Transverse colon (tissue), 4 donors: ENCODE data around the gene ACAD11. TPM values are rescaled to one million over a fixed set of nuclear protein-coding genes. Genes with fewer than 3 reads are reported as not detected.

Experiments used
- DNase-seq: peaks from one replicate; pipeline ENCODE4 v3.0.0-alpha.2; 2019
- H3K27ac ChIP-seq, 4 donors: fragments of 200-600 bp; sonication (generic); 2 replicates each; pipeline ENCODE4 v1.5.1; 2016 to 2018; ENCODE audit warnings: inconsistent platforms in 4 of 4
- H3K27me3 ChIP-seq: fragments of 200-600 bp; sonication (generic); 2 replicates; pipeline ENCODE4 v1.5.1; 2017; ENCODE audit warnings: inconsistent platforms
- H3K36me3 ChIP-seq, 4 donors: fragments of 200-600 bp; sonication (generic); 2 replicates each; pipeline ENCODE4 v1.5.1; 2017 to 2019; ENCODE audit warnings: inconsistent platforms in 4 of 4
- H3K4me1 ChIP-seq, 4 donors: fragments of 200-600 bp; sonication (generic); 2 replicates each; pipeline ENCODE4 v1.5.1; 2017 to 2020; ENCODE audit warnings: inconsistent platforms in 4 of 4
- H3K4me3 ChIP-seq, 4 donors: fragments of 200-600 bp; sonication (generic); 1 replicate in 1 of 4; 2 replicates in 3 of 4; pipeline versions ENCODE4 v1.5.1 to v1.6.1; 2017 to 2019; ENCODE audit warnings: inconsistent platforms in 4 of 4
- H3K9me3 ChIP-seq, 2 donors: fragments of 200-600 bp; sonication (generic); 2 replicates each; pipeline ENCODE4 v1.5.1; 2017 to 2019; ENCODE audit warnings: inconsistent platforms in 2 of 2
- EP300 ChIP-seq: sonication (generic); formaldehyde crosslinking; IDR thresholded peaks from one replicate; pipeline ENCODE4 v1.6.1; 2017; ENCODE audit warnings: antibody characterized with exemption, low read depth
- POLR2A ChIP-seq: fragments of 450-650 bp; IDR thresholded peaks from one replicate; pipeline ENCODE4 v1.6.1; 2016; ENCODE audit warnings: antibody characterized with exemption, mild to moderate bottlenecking, moderate library complexity
- POLR2AphosphoS5 ChIP-seq, 3 donors: sonication (generic); formaldehyde crosslinking; IDR thresholded peaks; one replicate each; pipeline ENCODE4 v1.6.1; 2016; ENCODE audit warnings: antibody characterized with exemption in 3 of 3
- WGBS, 2 donors: methylation state at CpG; one replicate each; pipeline ENCODE4 v1.1.5; 2018; ENCODE audit warnings: low coverage in 1 of 2; 5-methylcytosine and 5-hydroxymethylcytosine counted together
- in situ Hi-C, 4 donors: fragments of 200-750 bp; cut with MboI; loops; one replicate each; pipeline versions ENCODE4 v1.15.0 to v1.15.1; 2017; ENCODE audit warnings: low sequenced_read_pairs in 3 of 4, low pct_ligation_motif_present in 1 of 4, low pct_unique_long_range_greater_than_20kb in 1 of 4
- intact Hi-C: fragments of 100-400 bp; cut with DNase I; formaldehyde crosslinking; loops from one replicate; pipeline ENCODE4 v1.15.1; 2023; ENCODE audit warnings: low total_unique reads
- total RNA-seq, 4 donors: library from RNA; depleted of rRNA; stranded (reverse); fragments of >200 nt; gene quantifications; one replicate each; pipeline ENCODE4 v1.1.0, GENCODE V29; 2016
- TF ChIP-seq, protein P1 (sequence below), 5 experiments: fragments of 200-600 bp in 3 of 5; fragments of 450-650 bp in 2 of 5; sonication (generic) in 3 of 5; IDR thresholded peaks; 1 replicate in 2 of 5; 2 replicates in 3 of 5; pipeline ENCODE4 v1.5.1; 2016 to 2017; ENCODE audit warnings: antibody characterized with exemption in 5 of 5, inconsistent platforms in 3 of 5, mild to moderate bottlenecking in 2 of 5, moderate library complexity in 1 of 5

ACAD11 gene
- total RNA-seq, 4 donors from 2014 or later = 10.2 to 56.7 (median 20.9) TPM

GRCh38 chr3:132628157-132628556 lies 31.5 kb downstream of the ACAD11 start:
- Histone ChIP-seq H3K27ac (no peak overlapping the region), H3K27me3 (no peaks in the 10 kb centered on the region), H3K4me1 (no peaks in the 10 kb centered on the region), H3K36me3 (peaks cover 0 to 15% (median 4%) of the 10 kb centered on the region in 4 donors), H3K4me3 (no peak overlapping the region), H3K9me3 (no peaks in the 10 kb centered on the region)
- DNase-seq = no peak
- in situ Hi-C loops (loop anchor here in 2 of 4 donors (25.0 kb wide), 1 partner anchor 266 kb away; no protein-coding TSS in a partner anchor), intact Hi-C loops (no loop called here)
- 64 to 88% methylated on average over 2 of the region's 2 CpGs for WGBS, 2 donors
- TF ChIP-seq, protein P1, sequence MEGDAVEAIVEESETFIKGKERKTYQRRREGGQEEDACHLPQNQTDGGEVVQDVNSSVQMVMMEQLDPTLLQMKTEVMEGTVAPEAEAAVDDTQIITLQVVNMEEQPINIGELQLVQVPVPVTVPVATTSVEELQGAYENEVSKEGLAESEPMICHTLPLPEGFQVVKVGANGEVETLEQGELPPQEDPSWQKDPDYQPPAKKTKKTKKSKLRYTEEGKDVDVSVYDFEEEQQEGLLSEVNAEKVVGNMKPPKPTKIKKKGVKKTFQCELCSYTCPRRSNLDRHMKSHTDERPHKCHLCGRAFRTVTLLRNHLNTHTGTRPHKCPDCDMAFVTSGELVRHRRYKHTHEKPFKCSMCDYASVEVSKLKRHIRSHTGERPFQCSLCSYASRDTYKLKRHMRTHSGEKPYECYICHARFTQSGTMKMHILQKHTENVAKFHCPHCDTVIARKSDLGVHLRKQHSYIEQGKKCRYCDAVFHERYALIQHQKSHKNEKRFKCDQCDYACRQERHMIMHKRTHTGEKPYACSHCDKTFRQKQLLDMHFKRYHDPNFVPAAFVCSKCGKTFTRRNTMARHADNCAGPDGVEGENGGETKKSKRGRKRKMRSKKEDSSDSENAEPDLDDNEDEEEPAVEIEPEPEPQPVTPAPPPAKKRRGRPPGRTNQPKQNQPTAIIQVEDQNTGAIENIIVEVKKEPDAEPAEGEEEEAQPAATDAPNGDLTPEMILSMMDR (IDR thresholded peaks at IDR 0.05) = no peak
- TF ChIP-seq EP300 (no peak), POLR2AphosphoS5 (IDR thresholded peaks at IDR 0.05) (no peak), POLR2A (no peak)

DNA sequence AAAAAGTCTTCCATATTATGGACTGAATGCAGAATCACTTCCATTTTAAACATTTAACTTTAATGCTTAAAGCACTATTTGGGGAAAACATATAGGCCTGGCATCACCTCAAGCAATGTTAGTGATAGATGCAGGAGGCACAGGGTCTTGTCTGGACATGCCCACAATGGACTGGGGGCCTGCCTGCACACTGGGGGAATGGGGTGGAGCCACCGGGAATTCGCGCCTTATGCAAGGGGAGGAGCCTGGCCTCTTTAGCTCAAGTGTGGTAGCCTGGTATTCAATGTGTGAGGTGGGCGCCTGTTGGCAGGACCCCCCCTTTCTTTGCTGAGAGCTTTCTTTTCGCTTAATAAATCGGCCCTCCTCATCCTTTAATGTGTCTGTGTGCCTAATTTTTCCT lies 32.7 kb downstream of the ACAD11 start:
- intact Hi-C loops (no loop called here), in situ Hi-C loops (loop anchor here in 2 of 4 donors (25.0 kb wide), 1 partner anchor 265 kb away; no protein-coding TSS in a partner anchor)
- Histone ChIP-seq H3K4me1 (no peaks in the 10 kb centered on the region), H3K9me3 (no peaks in the 10 kb centered on the region), H3K36me3 (peaks cover 0 to 15% (median 4%) of the 10 kb centered on the region in 4 donors), H3K4me3 (no peak overlapping the region), H3K27ac (no peak overlapping the region), H3K27me3 (no peaks in the 10 kb centered on the region)
- TF ChIP-seq EP300 (no peak), POLR2A (no peak)
- WGBS, 2 donors = 95 to 100% methylated on average over 6 of the region's 6 CpGs
- no peak for DNase-seq

DNA sequence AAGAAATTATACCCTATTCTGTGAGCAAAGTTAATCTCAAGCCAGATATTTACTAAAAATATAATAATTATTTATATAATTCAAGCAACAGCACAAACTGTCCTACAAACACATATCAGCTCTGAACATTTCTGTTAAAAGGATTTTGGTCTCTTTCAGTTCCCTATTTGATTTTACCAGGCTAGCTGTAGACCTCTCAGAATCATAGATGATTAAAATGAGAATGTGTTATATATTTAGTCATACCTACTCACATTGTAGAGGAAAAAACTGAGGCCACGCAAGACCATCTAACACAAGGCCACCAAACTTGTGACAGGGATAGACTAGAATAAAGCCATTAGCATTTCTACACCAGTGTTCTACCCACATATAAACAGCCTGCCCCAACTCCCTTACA lies 34.0 kb downstream of the ACAD11 start:
- H3K4me1 ChIP-seq = no peaks in the 10 kb centered on the region
- DNase-seq = no peak
- no peak overlapping the region for H3K27ac ChIP-seq
- in situ Hi-C loops = loop anchor here in 2 of 4 donors (25.0 kb wide), 1 partner anchor 263 kb away; no protein-coding TSS in a partner anchor
- intact Hi-C loops = no loop called here
- WGBS, 2 donors = 83 to 88% methylated on average over 1 of the region's 1 CpG
- H3K36me3 ChIP-seq = peaks cover 0 to 15% (median 4%) of the 10 kb centered on the region in 4 donors
- H3K4me3 ChIP-seq = no peak overlapping the region
- H3K27me3 ChIP-seq = no peaks in the 10 kb centered on the region
- TF ChIP-seq POLR2AphosphoS5 (IDR thresholded peaks at IDR 0.05) (no peak), EP300 (no peak), POLR2A (no peak)
- TF ChIP-seq, protein P1 (IDR thresholded peaks at IDR 0.05) = no peak
- no peaks in the 10 kb centered on the region for H3K9me3 ChIP-seq

DNA sequence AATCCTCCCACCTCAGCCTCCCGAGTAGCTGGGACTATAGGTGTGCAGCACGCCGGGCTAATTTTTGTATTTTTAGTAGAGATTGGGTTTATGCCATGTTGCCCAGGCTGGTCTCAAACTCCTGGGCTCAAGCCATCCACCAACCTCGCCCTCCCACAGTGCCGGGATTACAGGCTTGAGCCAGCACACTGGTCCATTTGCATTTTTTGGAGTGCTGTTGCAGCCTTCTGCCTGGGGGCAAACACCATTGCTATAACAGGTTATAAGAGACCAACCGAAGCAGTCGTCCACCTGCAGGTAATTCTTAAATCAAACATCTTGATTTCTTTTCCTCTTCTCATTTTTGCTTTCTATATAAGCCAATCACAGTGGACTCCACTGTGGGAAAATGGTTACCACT lies 34.8 kb downstream of the ACAD11 start:
- no peaks in the 10 kb centered on the region for H3K9me3 ChIP-seq
- H3K4me1 ChIP-seq = no peaks in the 10 kb centered on the region
- WGBS, 2 donors = 93 to 95% methylated on average over 4 to 7 of the region's 7 CpGs
- intact Hi-C loops = no loop called here
- in situ Hi-C loops = loop anchor here in 2 of 4 donors (25.0 kb wide), 1 partner anchor 262 kb away; no protein-coding TSS in a partner anchor
- no peak overlapping the region for H3K27ac ChIP-seq
- H3K4me3 ChIP-seq = no peak overlapping the region
- H3K27me3 ChIP-seq = no peaks in the 10 kb centered on the region
- no peak for DNase-seq
- TF ChIP-seq EP300 = no peak
- TF ChIP-seq POLR2A = no peak
- TF ChIP-seq POLR2AphosphoS5 (IDR thresholded peaks at IDR 0.05) = no peak
- TF ChIP-seq, protein P1 (IDR thresholded peaks at IDR 0.05) = no peak
- H3K36me3 ChIP-seq = peaks cover 0 to 15% (median 4%) of the 10 kb centered on the region in 4 donors

DNA sequence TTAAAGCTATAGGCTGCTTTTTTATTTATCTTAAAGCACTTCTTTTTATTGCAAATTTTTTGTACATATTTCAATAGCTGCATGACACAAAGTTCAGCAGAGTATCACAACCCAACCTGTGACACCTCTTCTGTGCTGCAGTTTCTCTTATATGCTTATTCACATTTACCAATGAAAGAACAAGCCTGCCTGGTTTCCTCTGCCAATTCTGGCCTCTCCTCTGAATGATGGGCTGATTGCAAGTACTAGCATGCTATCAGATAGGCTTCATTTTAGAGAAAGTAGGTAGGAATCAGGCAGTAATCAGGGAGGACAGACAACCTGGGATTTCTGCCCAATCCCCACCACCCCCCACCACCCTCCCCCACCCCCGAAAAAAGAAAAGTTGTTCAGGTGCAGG lies 36.0 kb downstream of the ACAD11 start:
- WGBS, 2 donors = 100% methylated on average over 1 of the region's 1 CpG; no CpG with 5 or more reads in 1 of the 2 donors
- H3K27ac ChIP-seq = no peak overlapping the region
- DNase-seq = no peak
- TF ChIP-seq POLR2A (no peak), EP300 (no peak), POLR2AphosphoS5 (IDR thresholded peaks at IDR 0.05) (no peak)
- TF ChIP-seq, protein P1 (IDR thresholded peaks at IDR 0.05) = no peak
- H3K27me3 ChIP-seq = no peaks in the 10 kb centered on the region
- H3K36me3 ChIP-seq = peaks cover 0 to 15% (median 4%) of the 10 kb centered on the region in 4 donors
- intact Hi-C loops = no loop called here
- in situ Hi-C loops = no loop called here
- no peak overlapping the region for H3K4me3 ChIP-seq
- H3K9me3 ChIP-seq = no peaks in the 10 kb centered on the region
- no peaks in the 10 kb centered on the region for H3K4me1 ChIP-seq
